ENCODE results near the gene MON2. TPM values are rescaled to one million over a fixed set of nuclear protein-coding genes. Genes with fewer than 3 reads are reported as not detected.

Gene MON2
- total and polyA plus RNA-seq, 2 of the 13 experiments (the other 11 are each of a cell fraction or from before 2014, with no cell fraction given) = 10.5 to 24.8 TPM

GRCh38 chr12:62466594-62467491, at the start of gene MON2 (continued):
- TF ChIP-seq, protein P1, sequence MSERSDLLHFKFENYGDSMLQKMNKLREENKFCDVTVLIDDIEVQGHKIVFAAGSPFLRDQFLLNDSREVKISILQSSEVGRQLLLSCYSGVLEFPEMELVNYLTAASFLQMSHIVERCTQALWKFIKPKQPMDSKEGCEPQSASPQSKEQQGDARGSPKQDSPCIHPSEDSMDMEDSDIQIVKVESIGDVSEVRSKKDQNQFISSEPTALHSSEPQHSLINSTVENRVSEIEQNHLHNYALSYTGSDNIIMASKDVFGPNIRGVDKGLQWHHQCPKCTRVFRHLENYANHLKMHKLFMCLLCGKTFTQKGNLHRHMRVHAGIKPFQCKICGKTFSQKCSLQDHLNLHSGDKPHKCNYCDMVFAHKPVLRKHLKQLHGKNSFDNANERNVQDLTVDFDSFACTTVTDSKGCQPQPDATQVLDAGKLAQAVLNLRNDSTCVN (CRISPR knock-in tag; IDR thresholded peaks at IDR 0.05; ENCODE audit: borderline replicate concordance) = no peak; the same call in 1 of the 2 replicates
- TF ChIP-seq SCMH1 (CRISPR knock-in tag; IDR thresholded peaks at IDR 0.05; ENCODE audit: borderline replicate concordance) = no peak
- TF ChIP-seq GPBP1L1 (CRISPR knock-in tag; IDR thresholded peaks at IDR 0.05) = no peak
- TF ChIP-seq, protein P2, sequence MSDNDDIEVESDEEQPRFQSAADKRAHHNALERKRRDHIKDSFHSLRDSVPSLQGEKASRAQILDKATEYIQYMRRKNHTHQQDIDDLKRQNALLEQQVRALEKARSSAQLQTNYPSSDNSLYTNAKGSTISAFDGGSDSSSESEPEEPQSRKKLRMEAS (IDR thresholded peaks at IDR 0.05) = peak; percentile 73
- no peak for TF ChIP-seq PRPF4 (IDR thresholded peaks at IDR 0.05; ENCODE audit: low read depth, low read length, poor library complexity, severe bottlenecking)
- TF ChIP-seq, protein P3, sequence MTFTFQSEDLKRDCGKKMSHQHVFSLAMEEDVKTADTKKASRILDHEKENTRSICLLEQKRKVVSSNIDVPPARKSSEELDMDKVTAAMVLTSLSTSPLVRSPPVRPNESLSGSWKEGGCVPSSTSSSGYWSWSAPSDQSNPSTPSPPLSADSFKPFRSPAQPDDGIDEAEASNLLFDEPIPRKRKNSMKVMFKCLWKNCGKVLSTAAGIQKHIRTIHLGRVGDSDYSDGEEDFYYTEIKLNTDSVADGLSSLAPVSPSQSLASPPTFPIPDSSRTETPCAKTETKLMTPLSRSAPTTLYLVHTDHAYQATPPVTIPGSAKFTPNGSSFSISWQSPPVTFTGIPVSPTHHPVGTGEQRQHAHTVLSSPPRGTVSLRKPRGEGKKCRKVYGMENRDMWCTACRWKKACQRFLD (CRISPR knock-in tag; IDR thresholded peaks at IDR 0.05; ENCODE audit: borderline replicate concordance) = peak; percentile 74
- TF ChIP-seq ERF (CRISPR knock-in tag; IDR thresholded peaks at IDR 0.05) = peak; percentile 87
- no peak for TF ChIP-seq PRMT3 (CRISPR knock-in tag; IDR thresholded peaks at IDR 0.05; ENCODE audit: borderline replicate concordance, low read depth)
- TF ChIP-seq ATF6 (CRISPR knock-in tag; conservative IDR thresholded peaks at IDR 0.05) = no peak
- TF ChIP-seq, protein P4, sequence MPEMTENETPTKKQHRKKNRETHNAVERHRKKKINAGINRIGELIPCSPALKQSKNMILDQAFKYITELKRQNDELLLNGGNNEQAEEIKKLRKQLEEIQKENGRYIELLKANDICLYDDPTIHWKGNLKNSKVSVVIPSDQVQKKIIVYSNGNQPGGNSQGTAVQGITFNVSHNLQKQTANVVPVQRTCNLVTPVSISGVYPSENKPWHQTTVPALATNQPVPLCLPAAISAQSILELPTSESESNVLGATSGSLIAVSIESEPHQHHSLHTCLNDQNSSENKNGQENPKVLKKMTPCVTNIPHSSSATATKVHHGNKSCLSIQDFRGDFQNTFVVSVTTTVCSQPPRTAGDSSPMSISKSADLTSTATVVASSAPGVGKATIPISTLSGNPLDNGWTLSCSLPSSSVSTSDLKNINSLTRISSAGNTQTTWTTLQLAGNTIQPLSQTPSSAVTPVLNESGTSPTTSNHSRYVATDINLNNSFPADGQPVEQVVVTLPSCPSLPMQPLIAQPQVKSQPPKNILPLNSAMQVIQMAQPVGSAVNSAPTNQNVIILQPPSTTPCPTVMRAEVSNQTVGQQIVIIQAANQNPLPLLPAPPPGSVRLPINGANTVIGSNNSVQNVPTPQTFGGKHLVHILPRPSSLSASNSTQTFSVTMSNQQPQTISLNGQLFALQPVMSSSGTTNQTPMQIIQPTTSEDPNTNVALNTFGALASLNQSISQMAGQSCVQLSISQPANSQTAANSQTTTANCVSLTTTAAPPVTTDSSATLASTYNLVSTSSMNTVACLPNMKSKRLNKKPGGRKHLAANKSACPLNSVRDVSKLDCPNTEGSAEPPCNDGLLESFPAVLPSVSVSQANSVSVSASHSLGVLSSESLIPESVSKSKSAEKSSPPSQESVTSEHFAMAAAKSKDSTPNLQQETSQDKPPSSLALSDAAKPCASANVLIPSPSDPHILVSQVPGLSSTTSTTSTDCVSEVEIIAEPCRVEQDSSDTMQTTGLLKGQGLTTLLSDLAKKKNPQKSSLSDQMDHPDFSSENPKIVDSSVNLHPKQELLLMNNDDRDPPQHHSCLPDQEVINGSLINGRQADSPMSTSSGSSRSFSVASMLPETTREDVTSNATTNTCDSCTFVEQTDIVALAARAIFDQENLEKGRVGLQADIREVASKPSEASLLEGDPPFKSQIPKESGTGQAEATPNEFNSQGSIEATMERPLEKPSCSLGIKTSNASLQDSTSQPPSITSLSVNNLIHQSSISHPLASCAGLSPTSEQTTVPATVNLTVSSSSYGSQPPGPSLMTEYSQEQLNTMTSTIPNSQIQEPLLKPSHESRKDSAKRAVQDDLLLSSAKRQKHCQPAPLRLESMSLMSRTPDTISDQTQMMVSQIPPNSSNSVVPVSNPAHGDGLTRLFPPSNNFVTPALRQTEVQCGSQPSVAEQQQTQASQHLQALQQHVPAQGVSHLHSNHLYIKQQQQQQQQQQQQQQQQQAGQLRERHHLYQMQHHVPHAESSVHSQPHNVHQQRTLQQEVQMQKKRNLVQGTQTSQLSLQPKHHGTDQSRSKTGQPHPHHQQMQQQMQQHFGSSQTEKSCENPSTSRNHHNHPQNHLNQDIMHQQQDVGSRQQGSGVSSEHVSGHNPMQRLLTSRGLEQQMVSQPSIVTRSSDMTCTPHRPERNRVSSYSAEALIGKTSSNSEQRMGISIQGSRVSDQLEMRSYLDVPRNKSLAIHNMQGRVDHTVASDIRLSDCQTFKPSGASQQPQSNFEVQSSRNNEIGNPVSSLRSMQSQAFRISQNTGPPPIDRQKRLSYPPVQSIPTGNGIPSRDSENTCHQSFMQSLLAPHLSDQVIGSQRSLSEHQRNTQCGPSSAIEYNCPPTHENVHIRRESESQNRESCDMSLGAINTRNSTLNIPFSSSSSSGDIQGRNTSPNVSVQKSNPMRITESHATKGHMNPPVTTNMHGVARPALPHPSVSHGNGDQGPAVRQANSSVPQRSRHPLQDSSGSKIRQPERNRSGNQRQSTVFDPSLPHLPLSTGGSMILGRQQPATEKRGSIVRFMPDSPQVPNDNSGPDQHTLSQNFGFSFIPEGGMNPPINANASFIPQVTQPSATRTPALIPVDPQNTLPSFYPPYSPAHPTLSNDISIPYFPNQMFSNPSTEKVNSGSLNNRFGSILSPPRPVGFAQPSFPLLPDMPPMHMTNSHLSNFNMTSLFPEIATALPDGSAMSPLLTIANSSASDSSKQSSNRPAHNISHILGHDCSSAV (CRISPR knock-in tag; IDR thresholded peaks at IDR 0.05; ENCODE audit: borderline replicate concordance) = no peak
